Psoas muscle (tissue), 8 donors: ENCODE results near the gene DRP2. TPM values are rescaled to one million over a fixed set of nuclear protein-coding genes. Genes with fewer than 3 reads are reported as not detected.

Experiments used
- ATAC-seq, 4 donors: fragments of 200-7000 bp; cut with Tn5 transposase; one replicate each; pipeline ENCODE4 v1.9.1; 2020; ENCODE audit warnings: moderate library complexity in 3 of 4, mild to moderate bottlenecking in 2 of 4
- DNase-seq, 2 donors: peaks; one replicate each; pipeline ENCODE4 v3.0.0-alpha.2; 2020
- H3K27ac ChIP-seq: fragments of 200-600 bp; one replicate; pipeline ENCODE4 v1.8.0; 2022
- H3K27me3 ChIP-seq, 3 donors: fragments of 200-600 bp in 1 of 3; one replicate each; pipeline versions ENCODE4 v1.6.1 to v1.8.0; 2013 to 2022; ENCODE audit warnings: low read length in 2 of 3, mild to moderate bottlenecking in 2 of 3, moderate library complexity in 1 of 3; ENCODE audit not compliant: insufficient read depth in 3 of 3
- H3K36me3 ChIP-seq, 2 donors: fragments of 200-600 bp in 1 of 2; one replicate each; pipeline versions ENCODE4 v1.6.1 to v1.8.0; 2013 to 2022; ENCODE audit warnings: low read depth in 1 of 2, mild to moderate bottlenecking in 1 of 2, moderate library complexity in 1 of 2; ENCODE audit not compliant: insufficient read depth in 1 of 2
- H3K4me1 ChIP-seq: fragments of 200-600 bp; one replicate; pipeline ENCODE4 v1.8.0; 2022
- H3K4me3 ChIP-seq: fragments of 200-600 bp; one replicate; pipeline ENCODE4 v1.8.0; 2022; ENCODE audit warnings: mild to moderate bottlenecking
- H3K9me3 ChIP-seq: fragments of 200-600 bp; one replicate; pipeline ENCODE4 v1.8.0; 2022
- CTCF ChIP-seq: fragments of 200-600 bp; IDR thresholded peaks from one replicate; pipeline ENCODE4 v1.8.0; 2022; ENCODE audit warnings: antibody characterized with exemption
- WGBS, 3 donors: extraction: QIAGEN DNeasy Blood & Tissue Kit; methylation state at CpG; one replicate each; pipeline versions ENCODE4 v1.1.6 to v1.1.7; 2013; 5-methylcytosine and 5-hydroxymethylcytosine counted together
- intact Hi-C, 2 donors: fragments of 100-400 bp; cut with DNase I; formaldehyde crosslinking; loops; one replicate each; pipeline versions ENCODE4 v1.11.0 to v1.14.2; 2022
- polyA plus RNA-seq, 3 donors: library from polyadenylated mRNA; stranded (reverse); fragments of 200-250 nt; gene quantifications; one replicate each; pipeline ENCODE4 v1.2.3, GENCODE V29; 2013
- total RNA-seq, 4 donors: library from RNA; stranded (reverse); fragmentation: NEBNext Ultra II Directional in 2 of 4; extraction: Animal tissue kit (Norgen Biotek cat#: 25700) in 2 of 4; gene quantifications; one replicate each; pipeline versions ENCODE4 v1.2.1 to v1.2.4, GENCODE V29; 2021 to 2023
- donor health status: healthy with polysubstance abuse.
- donor health status: DM: no; HTN: no; CAD: no; lungs with moderate emphysema.
- donor health status: Bipolar disorder and iron deficiency.
- donor health status: healthy.
- donor health status: DM: yes; HTN: yes; CAD: no.
- donor health status: DM: no; HTN: no; CAD: no.
- donor health status: DM: no; HTN: no; CAD: no.
- donor health status: DM: yes; HTN: yes; CAD: no.

Gene DRP2
- total and polyA plus RNA-seq, 7 donors, result 0.02 to 0.09 (median 0.06) TPM

GRCh38 chrX:101262590-101262989, 43.0 kb downstream of the DRP2 start:
- H3K27ac ChIP-seq, result no peak overlapping the region
- no peaks in the 10 kb centered on the region for H3K4me1 ChIP-seq
- H3K9me3 ChIP-seq, result no peaks in the 10 kb centered on the region
- intact Hi-C loops, result loop anchor here in 1 of 2 donors (10.0 kb wide), 1 partner anchor 58 kb away; no protein-coding TSS in a partner anchor
- no peak for DNase-seq
- peaks cover 0 to 18% (median 0%) of the 10 kb centered on the region in 3 donors for H3K27me3 ChIP-seq
- WGBS, 3 donors, result 66 to 94% (median 86%) methylated on average over 4 of the region's 4 CpGs
- H3K36me3 ChIP-seq, result no peaks in the 10 kb centered on the region
- TF ChIP-seq CTCF, result no peak
- H3K4me3 ChIP-seq, result no peak overlapping the region
- no peak for ATAC-seq

GRCh38 chrX:101263766-101264165, 44.2 kb downstream of the DRP2 start:
- no peaks in the 10 kb centered on the region for H3K4me1 ChIP-seq
- H3K27me3 ChIP-seq, result peaks cover 0 to 16% (median 0%) of the 10 kb centered on the region in 3 donors
- ATAC-seq (no peak), DNase-seq (no peak)
- 65 to 77% (median 73%) methylated on average over 2 of the region's 2 CpGs for WGBS, 3 donors
- no peak overlapping the region for H3K4me3 ChIP-seq
- H3K27ac ChIP-seq, result no peak overlapping the region
- TF ChIP-seq CTCF, result no peak
- H3K36me3 ChIP-seq, result no peaks in the 10 kb centered on the region
- H3K9me3 ChIP-seq, result no peaks in the 10 kb centered on the region
- intact Hi-C loops, result loop anchor here in 1 of 2 donors (10.0 kb wide), 1 partner anchor 59 kb away; no protein-coding TSS in a partner anchor

GRCh38 chrX:101265869-101266428, 46.4 kb downstream of the DRP2 start:
- Histone ChIP-seq H3K27me3 (peaks cover 0 to 16% (median 0%) of the 10 kb centered on the region in 3 donors), H3K9me3 (no peaks in the 10 kb centered on the region), H3K4me1 (no peaks in the 10 kb centered on the region), H3K36me3 (no peaks in the 10 kb centered on the region), H3K4me3 (no peak overlapping the region), H3K27ac (no peak overlapping the region)
- intact Hi-C loops, result loop anchor here in 1 of 2 donors (10.0 kb wide), 1 partner anchor 61 kb away; no protein-coding TSS in a partner anchor
- no peak for TF ChIP-seq CTCF
- DNase-seq (no peak), ATAC-seq (no peak)
- WGBS, 3 donors, result 51 to 74% (median 56%) methylated on average over 3 to 5 of the region's 5 CpGs

- intact Hi-C loops, result no loop called here
- Histone ChIP-seq H3K9me3 (no peaks in the 10 kb centered on the region), H3K27ac (no peak overlapping the region), H3K27me3 (peaks cover 0 to 3% (median 0%) of the 10 kb centered on the region in 3 donors), H3K4me1 (no peaks in the 10 kb centered on the region), H3K36me3 (no peaks in the 10 kb centered on the region), H3K4me3 (no peak overlapping the region)
- DNase-seq (no peak), ATAC-seq (no peak)
- 81 to 94% (median 86%) methylated on average over 6 of the region's 6 CpGs for WGBS, 3 donors
- TF ChIP-seq CTCF, result no peak
Measured at GRCh38 chrX:101274198-101274597, 54.6 kb downstream of the DRP2 start.

- ATAC-seq (no peak), DNase-seq (no peak)
- H3K4me3 ChIP-seq, result no peak overlapping the region
- H3K27ac ChIP-seq, result no peak overlapping the region
- peaks cover 0 to 3% (median 0%) of the 10 kb centered on the region in 3 donors for H3K27me3 ChIP-seq
- WGBS, 3 donors, result 75 to 93% (median 84%) methylated on average over 2 of the region's 2 CpGs
- H3K36me3 ChIP-seq, result no peaks in the 10 kb centered on the region
- H3K9me3 ChIP-seq, result no peaks in the 10 kb centered on the region
- intact Hi-C loops, result no loop called here
- no peak for TF ChIP-seq CTCF
- no peaks in the 10 kb centered on the region for H3K4me1 ChIP-seq
Measured at GRCh38 chrX:101276238-101276637, 56.7 kb downstream of the DRP2 start.
